ENCODE data around the gene TTC7B. TPM values are rescaled to one million over a fixed set of nuclear protein-coding genes. Genes with fewer than 3 reads are reported as not detected.
A peak's percentile ranks its signal among the peaks of the same experiment; 100 is the strongest.

Gene TTC7B
- total and polyA plus RNA-seq, 9 of the 15 experiments (the other 6 are each of a cell fraction or from before 2014, with no cell fraction given), result 2.2 to 77.2 (median 36.7) TPM

DNA sequence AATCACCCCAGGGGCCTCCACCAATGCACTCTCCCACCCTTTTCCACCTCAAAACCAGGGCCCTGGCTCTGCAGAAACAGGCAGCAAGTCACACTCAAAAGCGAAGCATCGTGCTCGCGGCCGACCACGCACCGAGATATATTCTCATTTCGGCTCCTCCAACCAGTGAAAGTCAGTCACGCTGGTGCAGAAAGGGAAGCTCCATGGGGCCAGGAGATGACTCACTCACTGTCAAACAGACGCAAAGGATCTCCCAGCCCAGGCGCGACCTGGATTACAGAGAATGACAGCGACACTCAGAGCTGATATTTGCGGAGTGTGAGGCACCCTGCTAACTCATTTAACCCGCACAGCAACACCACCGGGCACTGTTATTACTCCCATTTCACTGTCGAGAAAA lies 245.8 kb downstream of the TTC7B start:
- no TSS peak for BruUV-seq (replicated peaks)
- ChIA-PET POLR2A (interaction anchor here (0.9 kb wide), 1 partner anchor 10 kb away, joined by 3 read pairs; no protein-coding TSS in a partner anchor), CTCF (ENCODE audit: low intra/inter-chr PET ratio) (no interaction called here)
- DNase-seq (ENCODE audit: extremely low read depth in 1 of 4, low spot score in 3 of 4) (no peak), FAIRE-seq (no peak), ATAC-seq (no peak)
- H3K9me1 ChIP-seq (ENCODE audit: control insufficient read depth, insufficient read depth, low read length), result no peaks in the 10 kb centered on the region
- H3K79me2 ChIP-seq (ENCODE audit: control insufficient read depth, insufficient read depth, low read length), result no peaks in the 10 kb centered on the region
- H3K36me3 ChIP-seq (ENCODE audit: control insufficient read depth, insufficient read depth, low read length), result peaks cover 19% of the 10 kb centered on the region; the same call in 2 of the 3 replicates
- TF ChIP-seq, protein P1, sequence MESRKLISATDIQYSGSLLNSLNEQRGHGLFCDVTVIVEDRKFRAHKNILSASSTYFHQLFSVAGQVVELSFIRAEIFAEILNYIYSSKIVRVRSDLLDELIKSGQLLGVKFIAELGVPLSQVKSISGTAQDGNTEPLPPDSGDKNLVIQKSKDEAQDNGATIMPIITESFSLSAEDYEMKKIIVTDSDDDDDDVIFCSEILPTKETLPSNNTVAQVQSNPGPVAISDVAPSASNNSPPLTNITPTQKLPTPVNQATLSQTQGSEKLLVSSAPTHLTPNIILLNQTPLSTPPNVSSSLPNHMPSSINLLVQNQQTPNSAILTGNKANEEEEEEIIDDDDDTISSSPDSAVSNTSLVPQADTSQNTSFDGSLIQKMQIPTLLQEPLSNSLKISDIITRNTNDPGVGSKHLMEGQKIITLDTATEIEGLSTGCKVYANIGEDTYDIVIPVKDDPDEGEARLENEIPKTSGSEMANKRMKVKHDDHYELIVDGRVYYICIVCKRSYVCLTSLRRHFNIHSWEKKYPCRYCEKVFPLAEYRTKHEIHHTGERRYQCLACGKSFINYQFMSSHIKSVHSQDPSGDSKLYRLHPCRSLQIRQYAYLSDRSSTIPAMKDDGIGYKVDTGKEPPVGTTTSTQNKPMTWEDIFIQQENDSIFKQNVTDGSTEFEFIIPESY (CRISPR knock-in tag; IDR thresholded peaks at IDR 0.05), result 0 out of 2 replicates have a peak, but pooled peaks have one; percentile 50
- no peak for TF ChIP-seq ZNF561 (CRISPR knock-in tag; conservative IDR thresholded peaks at IDR 0.05)
- intact Hi-C loops (cut with micrococcal nuclease) (no loop called here), in situ Hi-C loops (cut with MboI) (no loop called here)
- no peak overlapping the region for H2AFZ ChIP-seq (ENCODE audit: low read depth, low read length)
- H3K4me1 ChIP-seq (replicated peaks in 1 of 2; ENCODE audit: control insufficient read depth in 2 of 2, insufficient read depth in 2 of 2, low read length in 2 of 2), result peaks cover 17 to 22% of the 10 kb centered on the region in 2 experiments; a peak in 4 of 5 replicates
- H3K9ac ChIP-seq (ENCODE audit: insufficient read depth in 1 of 2, low read depth in 2 of 2, low read length in 2 of 2), result no peak overlapping the region
- no peak overlapping the region for H3K4me2 ChIP-seq (ENCODE audit: insufficient read depth, low read length)
- no peak overlapping the region for H3K27ac ChIP-seq (ENCODE audit: extremely low read depth, low read depth, low read length)
- H3K9me3 ChIP-seq (replicated peaks; ENCODE audit: control insufficient read depth, insufficient read depth, low read depth, low read length), result no peaks in the 10 kb centered on the region
- no peaks in the 10 kb centered on the region for H3K27me3 ChIP-seq (ENCODE audit: control insufficient read depth in 2 of 2, insufficient read depth in 2 of 2, low read length in 2 of 2)
- WGBS (ENCODE audit: insufficient coverage, low coverage, missing lambda C conversion rate), result 80% methylated on average over 10 of the region's 17 CpGs
- 0 out of 2 replicates have a peak, but pooled peaks cover 11% of the 10 kb centered on the region for H4K20me1 ChIP-seq (replicated peaks; ENCODE audit: control insufficient read depth, insufficient read depth, low read length)
- no peak overlapping the region for H3K4me3 ChIP-seq

All from K562 (cell line).